Measurements from ENCODE around the gene HOXA7.

HOXA7 gene

GRCh38 chr7:27134392-27134791 lies 22.1 kb downstream of the HOXA7 start:
- no peak for TF ChIP-seq CTCF (conservative IDR thresholded peaks at IDR 0.05; ENCODE audit: low read depth, low read length)
- no peaks in the 10 kb centered on the region for H4K20me1 ChIP-seq (ENCODE audit: insufficient read depth)
- H3K9ac ChIP-seq: no peak overlapping the region
- peak overlapping the region; percentile 12; the same call in 1 of the 2 replicates for H3K27ac ChIP-seq
- no peaks in the 10 kb centered on the region for H3K36me3 ChIP-seq (ENCODE audit: insufficient read depth)
- no peaks in the 10 kb centered on the region; the same call in 1 of the 2 replicates for H3K79me2 ChIP-seq (ENCODE audit: insufficient read depth, low read depth)
- no peak overlapping the region for H2AFZ ChIP-seq (ENCODE audit: low read depth)
- H3K4me1 ChIP-seq (ENCODE audit: low read depth, poor library complexity, severe bottlenecking): peaks cover 34% of the 10 kb centered on the region
- peak overlapping the region; percentile 52 for H3K4me2 ChIP-seq
- no peak overlapping the region for H3K4me3 ChIP-seq (IDR thresholded peaks at IDR 0.05; ENCODE audit: insufficient read depth, low read depth, low read length)
- no peaks in the 10 kb centered on the region for H3K27me3 ChIP-seq (ENCODE audit: insufficient read depth, low read depth)

GRCh38 chr7:27133409-27134231 lies 22.9 kb downstream of the HOXA7 start:
- H3K27me3 ChIP-seq (ENCODE audit: insufficient read depth, low read depth): no peaks in the 10 kb centered on the region
- no peak overlapping the region for H3K4me3 ChIP-seq (IDR thresholded peaks at IDR 0.05; ENCODE audit: insufficient read depth, low read depth, low read length)
- H3K4me2 ChIP-seq: peak overlapping the region; percentile 52; the same call in 1 of the 2 replicates
- H4K20me1 ChIP-seq (ENCODE audit: insufficient read depth): no peaks in the 10 kb centered on the region
- no peak for TF ChIP-seq CTCF (conservative IDR thresholded peaks at IDR 0.05; ENCODE audit: low read depth, low read length)
- H3K4me1 ChIP-seq (ENCODE audit: low read depth, poor library complexity, severe bottlenecking): peaks cover 36% of the 10 kb centered on the region
- no peaks in the 10 kb centered on the region for H3K36me3 ChIP-seq (ENCODE audit: insufficient read depth)
- H3K27ac ChIP-seq: no peak overlapping the region
- H2AFZ ChIP-seq (ENCODE audit: low read depth): no peak overlapping the region
- no peaks in the 10 kb centered on the region; the same call in 1 of the 2 replicates for H3K79me2 ChIP-seq (ENCODE audit: insufficient read depth, low read depth)
- H3K9ac ChIP-seq: no peak overlapping the region

GRCh38 chr7:27132978-27133377 lies 23.5 kb downstream of the HOXA7 start:
- Histone ChIP-seq H3K4me2 (no peak overlapping the region), H4K20me1 (ENCODE audit: insufficient read depth) (no peaks in the 10 kb centered on the region), H3K9ac (no peak overlapping the region), H3K27ac (no peak overlapping the region), H3K36me3 (ENCODE audit: insufficient read depth) (no peaks in the 10 kb centered on the region), H3K4me1 (ENCODE audit: low read depth, poor library complexity, severe bottlenecking) (peaks cover 41% of the 10 kb centered on the region), H3K79me2 (ENCODE audit: insufficient read depth, low read depth) (no peaks in the 10 kb centered on the region; the same call in 1 of the 2 replicates), H3K27me3 (ENCODE audit: insufficient read depth, low read depth) (no peaks in the 10 kb centered on the region), H2AFZ (ENCODE audit: low read depth) (no peak overlapping the region), H3K4me3 (IDR thresholded peaks at IDR 0.05; ENCODE audit: insufficient read depth, low read depth, low read length) (no peak overlapping the region)
- no peak for TF ChIP-seq CTCF (conservative IDR thresholded peaks at IDR 0.05; ENCODE audit: low read depth, low read length)

- H3K36me3 ChIP-seq (ENCODE audit: insufficient read depth): no peaks in the 10 kb centered on the region
- H3K4me2 ChIP-seq: no peak overlapping the region
- H3K27ac ChIP-seq: no peak overlapping the region
- H3K27me3 ChIP-seq (ENCODE audit: insufficient read depth, low read depth): no peaks in the 10 kb centered on the region
- H3K4me1 ChIP-seq (ENCODE audit: low read depth, poor library complexity, severe bottlenecking): peaks cover 45% of the 10 kb centered on the region
- no peaks in the 10 kb centered on the region; the same call in 1 of the 2 replicates for H3K79me2 ChIP-seq (ENCODE audit: insufficient read depth, low read depth)
- H2AFZ ChIP-seq (ENCODE audit: low read depth): no peak overlapping the region
- no peak for TF ChIP-seq CTCF (conservative IDR thresholded peaks at IDR 0.05; ENCODE audit: low read depth, low read length)
- H4K20me1 ChIP-seq (ENCODE audit: insufficient read depth): no peaks in the 10 kb centered on the region
- H3K4me3 ChIP-seq (IDR thresholded peaks at IDR 0.05; ENCODE audit: insufficient read depth, low read depth, low read length): no peak overlapping the region
- H3K9ac ChIP-seq: no peak overlapping the region
Measured at GRCh38 chr7:27132214-27132613, 24.3 kb downstream of the HOXA7 start.

Data from KMS-11 (cell line).